GM18867 (cell line): ENCODE data around the gene POLD1.
A peak's percentile ranks its signal among the peaks of the same experiment; 100 is the strongest.
"Not testable (repeated sequence)": the region's sequence is repeated elsewhere in the genome, so short reads cannot be mapped to it uniquely, and the experiment has no call there.

Experiments used
- ATAC-seq: cut with Tn5 transposase; IDR thresholded peaks from one replicate; pipeline ENCODE4 v1.9.1; 2021; ENCODE audit warnings: mild to moderate bottlenecking, moderate library complexity; ENCODE audit not compliant: unreplicated experiment

POLD1 gene

DNA sequence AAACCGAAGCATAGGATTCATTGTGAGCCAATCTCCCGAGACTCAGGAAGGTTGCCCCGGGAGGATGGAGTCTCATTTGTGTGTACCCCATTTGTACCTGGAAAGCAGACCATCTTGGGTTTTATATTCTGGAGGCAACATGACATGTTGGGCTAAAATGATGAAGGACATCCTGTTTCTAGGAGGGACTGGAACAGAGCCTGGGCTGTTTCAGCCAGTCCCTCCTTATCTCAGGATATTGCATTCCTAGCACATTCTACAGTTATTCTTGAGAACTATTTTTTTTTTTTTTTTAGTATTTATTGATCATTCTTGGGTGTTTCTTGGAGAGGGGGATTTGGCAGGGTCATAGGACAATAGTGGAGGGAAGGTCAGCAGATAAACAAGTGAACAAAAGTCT is 6.1 kb downstream of the POLD1 start:
- not testable (repeated sequence) for ATAC-seq

DNA sequence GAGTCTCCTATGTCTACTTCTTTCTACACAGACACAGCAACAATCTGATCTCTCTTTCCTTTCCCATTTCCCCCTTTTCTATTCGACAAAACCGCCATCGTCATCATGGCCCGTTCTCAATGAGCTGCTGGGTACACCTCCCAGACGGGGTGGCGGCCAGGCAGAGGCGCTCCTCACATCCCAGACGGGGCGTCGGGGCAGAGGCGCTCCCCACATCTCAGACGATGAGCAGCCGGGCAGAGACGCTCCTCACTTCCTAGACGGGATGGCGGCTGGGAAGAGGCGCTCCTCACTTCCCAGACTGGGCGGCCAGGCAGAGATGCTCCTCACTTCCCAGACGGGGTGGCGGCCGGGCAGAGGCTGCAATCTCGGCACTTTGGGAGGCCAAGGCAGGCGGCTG is 6.8 kb downstream of the POLD1 start:
- not testable (repeated sequence) for ATAC-seq

DNA sequence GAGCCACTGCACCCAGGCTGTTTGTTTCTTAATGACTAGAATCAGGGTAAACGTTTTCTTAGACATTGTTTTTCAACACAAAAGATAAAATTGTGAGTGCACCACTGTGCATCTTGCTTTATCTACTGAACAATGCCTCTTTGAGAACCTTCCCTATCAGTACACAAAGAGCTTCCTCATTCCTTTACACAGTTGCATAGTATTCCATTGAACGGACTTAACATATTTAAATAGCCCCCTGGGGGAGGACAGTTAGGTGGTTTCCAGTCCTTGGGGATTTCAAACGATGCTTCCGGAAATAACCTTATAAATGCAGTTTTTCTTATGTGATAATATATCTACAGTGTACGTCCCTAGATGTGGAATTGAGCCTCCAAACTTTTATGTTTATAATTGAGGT is 8.6 kb downstream of the POLD1 start:
- no peak for ATAC-seq

DNA sequence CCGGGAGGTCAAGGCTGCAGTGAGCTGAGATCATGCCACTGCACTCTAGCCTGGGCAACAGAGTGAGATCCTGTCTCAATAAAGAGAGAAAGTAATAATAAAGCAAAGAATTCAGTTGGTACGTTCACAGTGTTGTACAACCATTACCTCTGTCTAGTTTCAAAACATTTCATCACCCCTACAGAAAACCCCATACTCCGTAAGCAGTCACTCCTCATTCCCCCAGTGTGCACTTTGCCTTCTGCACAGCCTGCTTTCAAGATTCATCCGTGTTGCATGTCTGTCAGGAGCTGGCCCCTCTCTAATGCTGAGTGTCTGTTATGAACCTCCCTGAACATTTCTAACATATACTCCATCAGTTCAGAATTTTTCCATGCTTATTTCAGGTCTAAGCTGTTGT is 9.4 kb downstream of the POLD1 start:
- no peak for ATAC-seq

DNA sequence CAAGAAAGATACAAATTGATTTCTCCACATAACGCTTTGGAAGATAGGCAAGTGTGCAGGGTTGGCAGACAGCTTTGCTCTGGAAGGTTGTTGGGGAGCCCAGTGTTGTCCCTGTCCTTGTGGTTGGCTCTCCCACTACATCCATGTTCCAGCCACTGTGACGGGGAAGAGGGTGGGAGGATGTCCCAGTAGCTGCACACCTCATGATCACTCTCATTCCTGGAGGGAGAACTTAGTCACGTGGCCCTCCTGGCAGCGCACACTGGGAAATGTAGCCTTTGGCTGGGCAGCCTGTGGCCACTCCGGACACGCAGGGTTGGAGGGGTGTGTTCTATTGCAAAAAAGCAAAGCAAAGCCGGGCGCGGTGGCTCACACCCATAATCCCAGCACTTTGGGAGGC is 9.9 kb downstream of the POLD1 start:
- ATAC-seq, result no peak

DNA sequence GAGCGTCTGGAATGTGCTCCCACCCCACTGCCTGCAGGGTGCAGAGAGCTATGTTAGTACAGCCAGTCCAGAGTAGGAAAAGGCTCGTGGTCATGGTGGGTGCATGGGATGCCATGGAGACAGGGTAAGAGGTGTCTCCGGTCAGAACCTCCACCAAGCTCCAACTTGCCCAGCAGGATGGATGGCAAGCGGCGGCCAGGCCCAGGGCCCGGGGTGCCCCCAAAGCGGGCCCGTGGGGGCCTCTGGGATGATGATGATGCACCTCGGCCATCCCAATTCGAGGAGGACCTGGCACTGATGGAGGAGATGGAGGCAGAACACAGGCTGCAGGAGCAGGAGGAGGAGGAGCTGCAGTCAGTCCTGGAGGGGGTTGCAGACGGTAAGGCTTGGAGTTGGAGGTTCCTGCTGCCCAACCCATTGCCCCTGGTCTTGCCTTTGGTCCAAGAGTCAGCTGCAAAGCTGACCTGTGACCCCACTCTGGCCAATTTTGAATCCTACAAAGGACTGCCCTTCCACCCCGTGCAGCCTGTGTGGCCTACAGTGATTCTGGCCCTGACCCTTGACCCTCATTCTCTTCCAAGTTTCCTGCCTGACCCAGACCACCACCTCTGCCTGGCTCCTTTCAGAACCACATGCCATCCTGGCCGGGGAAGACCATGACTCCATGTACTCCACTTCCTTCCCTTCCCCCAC is 14.7 kb downstream of the POLD1 start:
- ATAC-seq, result no peak

DNA sequence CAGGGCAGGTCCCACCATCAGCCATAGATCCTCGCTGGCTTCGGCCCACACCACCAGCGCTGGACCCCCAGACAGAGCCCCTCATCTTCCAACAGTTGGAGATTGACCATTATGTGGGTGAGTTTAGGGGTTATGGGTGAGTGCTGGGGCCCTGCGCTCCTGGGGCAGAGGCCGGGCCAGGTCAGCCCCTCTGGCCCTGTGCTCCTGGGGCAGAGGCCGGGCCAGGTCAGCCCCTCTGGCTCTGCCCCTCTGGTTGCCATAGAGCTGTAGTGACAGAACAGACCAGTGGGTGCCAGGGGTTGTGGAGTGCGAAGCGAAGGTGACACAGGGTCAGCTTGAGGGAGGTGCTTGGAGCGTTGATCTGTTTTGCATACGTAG is 15.2 kb downstream of the POLD1 start:
- ATAC-seq, result no peak

DNA sequence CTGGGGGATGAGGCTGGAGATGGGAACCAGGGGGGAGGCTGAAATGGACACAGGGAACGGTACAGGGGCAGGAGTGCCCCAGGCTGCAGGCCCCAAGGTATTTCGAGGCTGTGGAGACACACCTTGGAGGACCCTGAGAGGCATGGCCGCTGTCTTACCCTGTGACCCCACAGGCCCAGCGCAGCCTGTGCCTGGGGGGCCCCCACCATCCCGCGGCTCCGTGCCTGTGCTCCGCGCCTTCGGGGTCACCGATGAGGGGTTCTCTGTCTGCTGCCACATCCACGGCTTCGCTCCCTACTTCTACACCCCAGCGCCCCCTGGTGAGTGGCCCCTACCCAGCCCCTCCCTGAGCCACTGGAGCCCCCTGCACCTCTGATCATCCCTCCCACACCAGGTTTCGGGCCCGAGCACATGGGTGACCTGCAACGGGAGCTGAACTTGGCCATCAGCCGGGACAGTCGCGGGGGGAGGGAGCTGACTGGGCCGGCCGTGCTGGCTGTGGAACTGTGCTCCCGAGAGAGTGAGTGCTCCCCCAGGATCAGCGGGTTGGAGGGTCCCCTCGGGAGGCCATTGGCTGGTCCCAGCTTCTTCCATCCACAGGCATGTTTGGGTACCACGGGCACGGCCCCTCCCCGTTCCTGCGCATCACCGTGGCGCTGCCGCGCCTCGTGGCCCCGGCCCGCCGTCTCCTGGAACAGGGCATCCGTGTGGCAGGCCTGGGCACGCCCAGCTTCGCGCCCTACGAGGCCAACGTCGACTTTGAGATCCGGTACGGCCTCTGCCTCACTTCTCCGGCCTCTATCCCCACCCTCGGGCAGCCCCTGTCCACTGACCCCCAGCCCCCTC is 17.7 kb downstream of the POLD1 start:
- ATAC-seq, result no peak

DNA sequence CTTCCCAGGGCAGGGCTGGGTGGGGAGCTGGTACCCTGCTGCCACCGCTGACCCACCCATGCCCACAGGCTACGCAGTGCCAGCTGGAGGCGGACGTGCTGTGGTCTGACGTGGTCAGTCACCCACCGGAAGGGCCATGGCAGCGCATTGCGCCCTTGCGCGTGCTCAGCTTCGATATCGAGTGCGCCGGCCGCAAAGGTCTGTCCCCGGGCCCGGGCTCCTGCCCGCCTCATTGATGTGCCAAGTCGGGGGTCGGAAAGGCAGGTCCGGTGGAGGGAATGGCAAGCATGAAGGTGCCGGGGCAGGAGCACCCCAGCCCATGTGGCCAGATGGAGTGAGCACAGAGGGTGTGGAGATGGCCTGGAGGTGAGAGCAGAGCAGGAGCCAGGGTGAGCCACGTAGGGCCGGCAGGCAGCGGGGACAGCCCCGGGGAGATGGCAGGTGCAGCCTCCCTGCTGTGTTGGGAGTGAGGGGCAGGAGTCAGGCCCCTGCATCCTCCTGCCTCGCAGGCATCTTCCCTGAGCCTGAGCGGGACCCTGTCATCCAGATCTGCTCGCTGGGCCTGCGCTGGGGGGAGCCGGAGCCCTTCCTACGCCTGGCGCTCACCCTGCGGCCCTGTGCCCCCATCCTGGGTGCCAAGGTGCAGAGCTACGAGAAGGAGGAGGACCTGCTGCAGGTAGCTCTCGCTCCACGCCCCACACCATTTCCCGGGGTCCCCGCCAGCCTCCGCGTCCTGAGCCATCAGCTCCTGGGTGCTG is 18.6 kb downstream of the POLD1 start:
- ATAC-seq, result no peak

DNA sequence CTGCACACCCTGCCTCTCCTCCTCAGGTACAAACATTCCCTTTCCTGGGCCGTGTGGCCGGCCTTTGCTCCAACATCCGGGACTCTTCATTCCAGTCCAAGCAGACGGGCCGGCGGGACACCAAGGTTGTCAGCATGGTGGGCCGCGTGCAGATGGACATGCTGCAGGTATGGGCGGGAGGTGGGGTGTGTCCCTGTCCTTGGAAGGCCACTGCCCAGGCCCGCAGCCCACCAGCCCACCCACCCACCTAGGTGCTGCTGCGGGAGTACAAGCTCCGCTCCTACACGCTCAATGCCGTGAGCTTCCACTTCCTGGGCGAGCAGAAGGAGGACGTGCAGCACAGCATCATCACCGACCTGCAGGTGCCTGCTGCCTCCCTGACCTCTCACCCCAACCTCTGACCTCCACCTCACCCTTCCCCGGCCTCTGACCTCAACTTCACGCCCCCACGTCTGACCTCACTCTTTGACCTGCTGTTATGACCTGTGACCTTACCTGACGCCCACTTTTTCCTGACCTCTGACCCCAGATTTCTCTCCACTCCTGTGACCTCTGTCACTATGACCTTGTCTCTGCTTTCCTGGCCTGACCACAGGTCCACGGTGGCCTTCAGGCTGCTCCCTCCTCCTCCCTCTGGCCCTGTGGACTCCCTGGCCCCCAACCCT is 22.1 kb downstream of the POLD1 start:
- no peak for ATAC-seq

DNA sequence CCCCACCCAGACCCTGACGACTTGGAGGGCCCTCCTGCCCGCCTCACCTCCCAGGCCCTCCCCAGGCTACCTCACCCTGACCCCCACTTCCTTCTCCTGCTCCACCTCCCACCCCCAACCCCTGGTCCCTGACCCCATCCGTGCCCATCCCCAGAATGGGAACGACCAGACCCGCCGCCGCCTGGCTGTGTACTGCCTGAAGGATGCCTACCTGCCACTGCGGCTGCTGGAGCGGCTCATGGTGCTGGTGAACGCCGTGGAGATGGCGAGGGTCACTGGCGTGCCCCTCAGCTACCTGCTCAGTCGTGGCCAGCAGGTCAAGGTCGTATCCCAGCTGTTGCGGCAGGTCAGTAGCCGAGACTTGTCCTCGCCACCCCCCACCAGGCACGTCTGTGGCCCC is 22.7 kb downstream of the POLD1 start:
- ATAC-seq, result no peak

DNA sequence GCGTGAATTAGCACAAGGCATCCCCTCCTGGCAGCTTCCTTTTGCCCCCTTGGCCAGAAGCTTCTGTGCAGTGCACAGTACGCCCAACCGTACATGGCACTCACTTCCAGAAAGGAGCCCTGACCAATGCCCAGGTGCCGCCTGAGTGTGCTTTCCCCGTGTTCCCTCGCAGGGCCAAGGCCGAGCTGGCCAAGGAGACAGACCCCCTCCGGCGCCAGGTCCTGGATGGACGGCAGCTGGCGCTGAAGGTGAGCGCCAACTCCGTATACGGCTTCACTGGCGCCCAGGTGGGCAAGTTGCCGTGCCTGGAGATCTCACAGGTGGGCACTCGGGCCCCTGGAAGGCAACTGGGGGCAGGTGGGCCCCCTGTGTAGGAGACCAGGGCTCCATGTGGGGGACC is 25.2 kb downstream of the POLD1 start:
- no peak for ATAC-seq

DNA sequence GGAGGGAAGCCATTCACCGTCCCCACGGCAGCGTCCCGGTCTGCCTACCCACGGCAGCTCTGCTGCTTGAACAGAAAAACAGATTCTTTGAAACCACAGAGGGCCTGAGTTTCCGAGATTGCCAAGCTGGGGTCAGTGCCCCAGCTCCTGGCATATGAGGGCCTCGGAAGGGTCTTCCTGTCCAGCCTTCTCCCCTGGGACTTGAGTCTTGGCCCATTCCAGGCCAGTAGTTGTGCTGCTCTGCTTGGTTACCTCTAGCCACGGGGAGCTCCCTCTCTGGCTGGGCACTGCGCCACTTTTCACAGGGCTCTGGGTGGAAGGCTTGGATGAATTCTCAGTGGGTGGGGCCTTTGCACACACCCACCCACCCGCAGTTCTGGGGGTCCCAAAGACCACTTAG is 26.0 kb downstream of the POLD1 start:
- no peak for ATAC-seq

DNA sequence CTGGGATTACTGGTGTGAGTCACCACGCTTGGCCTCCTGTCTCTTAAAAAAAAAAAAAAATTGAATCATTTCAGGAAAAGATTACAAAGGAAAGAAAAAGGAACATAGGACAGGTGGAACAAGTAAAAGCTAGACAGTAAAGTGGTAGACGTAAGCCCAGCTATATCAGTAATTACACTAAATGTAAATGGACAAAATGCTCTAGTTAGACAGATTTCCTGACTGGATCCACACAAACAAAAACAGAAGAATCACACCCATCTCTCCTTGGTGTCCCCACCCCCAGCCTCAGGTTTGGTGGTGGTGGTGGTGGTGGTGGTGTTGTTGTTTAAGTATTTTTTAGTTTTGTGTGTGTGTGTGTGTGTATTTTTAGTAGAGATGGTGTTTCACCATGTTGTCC is 28.3 kb downstream of the POLD1 start:
- ATAC-seq, result no peak

DNA sequence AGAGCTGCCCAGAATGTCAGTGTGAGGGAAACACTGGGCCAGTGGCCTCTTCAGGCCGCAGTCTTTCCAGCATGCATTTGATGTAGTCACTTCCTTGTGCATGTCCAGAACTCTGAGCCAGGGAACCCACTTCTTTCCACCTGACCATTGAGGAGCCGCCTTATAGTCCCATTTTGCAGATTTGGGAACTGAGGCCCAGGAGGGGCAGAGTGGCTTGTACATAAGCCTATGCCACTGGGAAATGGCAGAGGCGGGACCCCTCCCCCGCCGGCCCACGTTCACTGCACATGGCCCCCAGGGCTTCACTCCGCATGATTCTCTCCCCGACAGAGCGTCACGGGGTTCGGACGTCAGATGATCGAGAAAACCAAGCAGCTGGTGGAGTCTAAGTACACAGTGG is 28.9 kb downstream of the POLD1 start:
- ATAC-seq, result no peak

DNA sequence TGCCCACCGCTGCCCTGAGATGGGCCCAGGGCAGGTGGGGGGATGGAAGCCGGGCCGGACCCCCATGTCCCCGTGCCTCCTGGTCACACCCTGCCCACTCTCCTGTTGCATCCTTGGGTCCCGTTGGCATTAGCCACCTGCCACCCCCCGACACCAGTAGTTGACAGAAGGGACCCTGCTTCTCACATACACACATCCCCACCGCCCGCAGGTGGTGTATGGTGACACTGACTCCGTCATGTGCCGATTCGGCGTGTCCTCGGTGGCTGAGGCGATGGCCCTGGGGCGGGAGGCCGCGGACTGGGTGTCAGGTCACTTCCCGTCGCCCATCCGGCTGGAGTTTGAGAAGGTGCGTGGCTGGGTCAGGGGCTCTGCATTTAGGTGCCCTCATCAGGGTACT is 29.4 kb downstream of the POLD1 start:
- no peak for ATAC-seq

DNA sequence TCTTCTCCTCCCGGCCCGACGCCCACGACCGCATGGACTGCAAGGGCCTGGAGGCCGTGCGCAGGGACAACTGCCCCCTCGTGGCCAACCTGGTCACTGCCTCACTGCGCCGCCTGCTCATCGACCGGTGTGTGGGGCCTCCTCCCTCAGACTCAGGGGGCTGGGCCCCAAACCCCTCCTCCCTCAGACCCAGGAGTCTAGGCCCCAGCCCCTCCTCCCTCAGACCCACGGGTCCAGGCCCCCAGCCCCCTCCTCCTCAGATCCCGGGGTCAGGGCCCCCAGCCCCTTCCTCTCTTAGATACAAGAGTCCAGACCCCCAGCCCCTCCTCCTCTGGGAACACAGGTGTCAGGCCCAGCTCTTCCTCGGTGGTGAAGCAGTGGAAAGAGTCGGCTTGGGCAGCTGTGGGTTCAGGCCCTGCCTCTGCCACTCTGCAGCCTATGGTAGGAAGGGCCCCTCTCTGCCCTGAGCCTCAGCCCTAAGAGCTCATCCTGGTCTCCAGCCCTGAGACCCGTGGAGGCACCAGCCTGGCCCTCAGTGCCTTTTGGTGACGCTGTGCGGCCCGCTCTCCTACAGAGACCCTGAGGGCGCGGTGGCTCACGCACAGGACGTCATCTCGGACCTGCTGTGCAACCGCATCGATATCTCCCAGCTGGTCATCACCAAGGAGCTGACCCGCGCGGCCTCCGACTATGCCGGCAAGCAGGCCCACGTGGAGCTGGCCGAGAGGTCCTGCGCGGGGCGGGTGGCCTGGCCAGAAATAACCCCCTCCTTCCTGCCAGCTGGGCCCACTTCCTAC is 30.9 kb downstream of the POLD1 start:
- ATAC-seq, result peak; percentile 10

DNA sequence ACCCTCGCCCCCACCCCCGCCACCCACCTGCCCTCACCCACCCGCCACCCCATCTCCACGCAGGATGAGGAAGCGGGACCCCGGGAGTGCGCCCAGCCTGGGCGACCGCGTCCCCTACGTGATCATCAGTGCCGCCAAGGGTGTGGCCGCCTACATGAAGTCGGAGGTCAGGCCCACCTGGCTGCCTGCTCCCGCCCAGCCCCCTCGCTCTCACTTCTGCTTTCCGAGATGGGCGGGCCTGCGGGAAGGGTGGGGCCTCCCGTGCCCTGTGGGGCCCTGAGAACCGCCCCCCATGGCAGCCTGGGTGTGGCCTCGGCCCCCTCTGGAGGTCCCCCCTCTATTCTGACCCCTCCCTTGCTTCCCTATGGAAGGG is 31.5 kb downstream of the POLD1 start:
- ATAC-seq, result peak; percentile 59

DNA sequence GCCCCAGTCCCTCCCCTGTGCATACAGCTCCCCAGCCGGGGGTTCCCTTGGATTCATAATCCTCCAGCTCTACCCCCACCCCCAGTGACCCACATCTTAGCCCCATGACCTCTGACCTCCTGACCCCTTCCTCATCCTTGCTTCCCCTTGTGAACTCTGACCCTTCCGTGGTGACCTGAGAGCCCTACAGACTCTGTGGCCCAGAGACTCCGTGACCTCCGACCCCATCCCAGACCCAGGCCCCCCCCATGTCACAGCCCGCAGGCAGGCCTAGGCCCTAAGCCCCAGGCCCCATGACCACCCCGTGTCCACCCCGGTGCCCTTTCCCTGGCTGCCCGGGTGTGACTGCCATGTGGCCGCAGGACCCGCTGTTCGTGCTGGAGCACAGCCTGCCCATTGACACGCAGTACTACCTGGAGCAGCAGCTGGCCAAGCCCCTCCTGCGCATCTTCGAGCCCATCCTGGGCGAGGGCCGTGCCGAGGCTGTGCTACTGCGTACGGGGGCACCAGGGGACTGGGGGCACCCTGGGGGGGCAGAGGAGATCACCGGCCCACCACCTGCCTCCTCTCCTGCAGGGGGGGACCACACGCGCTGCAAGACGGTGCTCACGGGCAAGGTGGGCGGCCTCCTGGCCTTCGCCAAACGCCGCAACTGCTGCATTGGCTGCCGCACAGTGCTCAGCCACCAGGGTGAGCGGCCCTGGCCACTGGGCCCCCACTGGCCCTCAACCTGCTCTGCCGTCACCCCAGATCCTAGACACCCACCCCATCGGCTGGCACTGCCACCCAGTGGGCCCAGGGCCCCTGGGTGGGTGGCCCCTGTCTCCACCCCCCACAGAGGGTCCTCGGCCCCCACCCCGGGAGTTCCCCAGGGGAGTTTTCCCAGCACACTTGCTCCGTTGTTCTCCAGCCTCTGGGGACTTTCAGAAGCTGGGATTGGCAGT is 32.2 kb downstream of the POLD1 start:
- ATAC-seq, result no peak
